SK-N-SH (cell line): Measurements from ENCODE around the gene CDC42. TPM values are rescaled to one million over a fixed set of nuclear protein-coding genes. Genes with fewer than 3 reads are reported as not detected.

Experiments
- CTCF ChIA-PET: fragments of 300-600, 350-600 bp; formaldehyde crosslinking; extraction: SDS; loops from one replicate; lab custom pipeline; 2021; lab: Yijun Ruan, JAX
- POLR2A ChIA-PET: fragments of 350-600 bp; sonication (Branson Sonifier 250); formaldehyde crosslinking; extraction: SDS; loops from one replicate; lab custom pipeline; 2020; ENCODE audit warnings: antibody characterized with exemption, inconsistent platforms; lab: Yijun Ruan, JAX
- DNase-seq: peaks from one replicate; pipeline ENCODE4 v3.0.0; 2012
- H2AFZ ChIP-seq: fragments of 200-600 bp; sonication (generic); 2 replicates; pipeline ENCODE4 v1.8.1; 2016; ENCODE audit warnings: antibody characterized with exemption, mild to moderate bottlenecking, low read depth
- H3F3A ChIP-seq: fragments of 200-600 bp; sonication (generic); replicated peaks from 2 replicates; pipeline ENCODE3; 2016; ENCODE audit warnings: antibody characterized with exemption, mild to moderate bottlenecking; ENCODE audit not compliant: insufficient read depth
- H3K27ac ChIP-seq, 2 experiments: fragments of 200-500 bp in 1 of 2; fragments of 200-600 bp in 1 of 2; sonication (Bioruptor generic) in 1 of 2; sonication (generic), shearing (Covaris generic) in 1 of 2; 2 replicates each; pipeline versions ENCODE4 v1.5.1 to v1.6.1; 2014 to 2016; ENCODE audit warnings: low read depth in 2 of 2, inconsistent platforms in 1 of 2, low read length in 1 of 2, mild to moderate bottlenecking in 1 of 2, mixed read lengths in 1 of 2
- H3K27me3 ChIP-seq: fragments of 200-600 bp; sonication (generic), shearing (Covaris generic); 2 replicates; pipeline ENCODE4 v1.6.1; 2016; ENCODE audit warnings: mixed run types; ENCODE audit not compliant: insufficient read depth
- H3K36me3 ChIP-seq, 2 experiments: fragments of 200-500 bp in 1 of 2; fragments of 200-600 bp in 1 of 2; sonication (Bioruptor generic) in 1 of 2; sonication (generic) in 1 of 2; replicated peaks in 1 of 2; 2 replicates each; pipeline versions ENCODE3 to v1.5.1; 2014 to 2016; ENCODE audit warnings: low read length in 1 of 2, mild to moderate bottlenecking in 1 of 2; ENCODE audit not compliant: insufficient read depth in 2 of 2, control insufficient read depth in 1 of 2
- H3K4me1 ChIP-seq, 2 experiments: fragments of 200-500 bp in 1 of 2; fragments of 200-600 bp in 1 of 2; sonication (Bioruptor generic) in 1 of 2; sonication (generic), shearing (Covaris generic) in 1 of 2; 2 replicates each; pipeline versions ENCODE4 v1.5.1 to v1.6.1; 2014 to 2016; ENCODE audit warnings: low read depth in 1 of 2, low read length in 1 of 2, mixed run types in 1 of 2; ENCODE audit not compliant: insufficient read depth in 2 of 2, control insufficient read depth in 1 of 2
- H3K4me2 ChIP-seq: fragments of 200-600 bp; sonication (generic), shearing (Covaris generic); 2 replicates; pipeline ENCODE4 v1.6.1; 2017; ENCODE audit warnings: mixed run types
- H3K4me3 ChIP-seq, 2 experiments: fragments of 200-500 bp in 1 of 2; fragments of 200-600 bp in 1 of 2; sonication (Bioruptor generic) in 1 of 2; sonication (generic), shearing (Covaris generic) in 1 of 2; 2 replicates each; pipeline versions ENCODE4 v1.5.1 to v1.8.1; 2014 to 2016; ENCODE audit warnings: low read depth in 2 of 2, inconsistent platforms in 1 of 2, low read length in 1 of 2, mild to moderate bottlenecking in 1 of 2, mixed read lengths in 1 of 2, moderate library complexity in 1 of 2
- H3K79me2 ChIP-seq: fragments of 200-600 bp; sonication (generic); 2 replicates; pipeline ENCODE4 v1.8.1; 2017; ENCODE audit warnings: mild to moderate bottlenecking; ENCODE audit not compliant: insufficient read depth
- H3K9ac ChIP-seq: fragments of 200-600 bp; sonication (generic); 2 replicates; pipeline ENCODE4 v1.6.1; 2017; ENCODE audit warnings: mixed run types
- H3K9me2 ChIP-seq: fragments of 200-600 bp; sonication (generic); 2 replicates; pipeline ENCODE4 v1.6.1; 2017; ENCODE audit warnings: mixed run types
- H3K9me3 ChIP-seq: fragments of 200-600 bp; sonication (generic); 2 replicates; pipeline ENCODE4 v1.6.1; 2017; ENCODE audit warnings: mixed run types, mild to moderate bottlenecking, moderate library complexity
- H4K20me1 ChIP-seq: fragments of 200-600 bp; sonication (generic); 2 replicates; pipeline ENCODE4 v1.6.1; 2017; ENCODE audit warnings: mild to moderate bottlenecking, mixed run types; ENCODE audit not compliant: insufficient read depth
- FOXM1 ChIP-seq: IDR thresholded peaks from 2 replicates; pipeline ENCODE4 v1.4.0; 2012; ENCODE audit warnings: low read depth, mild to moderate bottlenecking
- GATA2 ChIP-seq: sonication (generic); formaldehyde crosslinking; IDR thresholded peaks from 2 replicates; pipeline ENCODE4 v1.5.0; 2020; ENCODE audit warnings: mild to moderate bottlenecking, missing genetic modification reagents
- NFIC ChIP-seq: IDR thresholded peaks from 2 replicates; pipeline ENCODE4 v1.4.0; 2012; ENCODE audit warnings: borderline replicate concordance
- RAD21 ChIP-seq: IDR thresholded peaks from 2 replicates; pipeline ENCODE4 v1.6.1; 2012; ENCODE audit warnings: mild to moderate bottlenecking, low read length
- RCOR1 ChIP-seq: fragments of 150-350 bp; IDR thresholded peaks from 2 replicates; pipeline ENCODE4 v1.6.1; 2017; ENCODE audit warnings: antibody characterized with exemption, low read length
- RFX5 ChIP-seq: IDR thresholded peaks from 2 replicates; pipeline ENCODE4 v1.6.1; 2012; ENCODE audit warnings: mild to moderate bottlenecking, improper control_type of control experiment, low read length
- SIN3A ChIP-seq: IDR thresholded peaks from 2 replicates; pipeline ENCODE4 v1.6.1; 2012; ENCODE audit warnings: low read depth, mild to moderate bottlenecking, low read length, moderate library complexity, borderline replicate concordance
- TAF1 ChIP-seq: IDR thresholded peaks from 2 replicates; pipeline ENCODE4 v1.6.1; 2012; ENCODE audit warnings: low read depth, mild to moderate bottlenecking, low read length, moderate library complexity, borderline replicate concordance
- TEAD4 ChIP-seq: IDR thresholded peaks from 2 replicates; pipeline ENCODE4 v1.4.0; 2012; ENCODE audit warnings: mild to moderate bottlenecking, borderline replicate concordance; ENCODE audit not compliant: insufficient read depth
- YY1 ChIP-seq: IDR thresholded peaks from 2 replicates; pipeline ENCODE4 v1.4.0; 2012; ENCODE audit warnings: low read depth, mild to moderate bottlenecking
- WGBS: methylation state at CpG from one replicate; pipeline ENCODE4 v1.1.6; 2017; ENCODE audit warnings: low lambda C conversion rate; 5-methylcytosine and 5-hydroxymethylcytosine counted together
- polyA plus RNA-seq, 3 experiments: library from polyadenylated mRNA; depleted of rRNA; stranded (reverse); fragments of >200 nt; gene quantifications; 2 replicates each; pipeline ENCODE4 v1.2.3, GENCODE V29; 2012
- TF ChIP-seq, protein P1 (sequence below): IDR thresholded peaks from 2 replicates; pipeline ENCODE4 v1.4.0; 2012; ENCODE audit warnings: low read depth, borderline replicate concordance
- TF ChIP-seq, protein P2 (sequence below): IDR thresholded peaks from 2 replicates; pipeline ENCODE4 v1.4.0; 2012; ENCODE audit warnings: low read depth, borderline replicate concordance
- TF ChIP-seq, protein P3 (sequence below): fragments of 200-600 bp; sonication (generic); IDR thresholded peaks from 2 replicates; pipeline ENCODE4 v1.6.1; 2017; ENCODE audit warnings: antibody characterized with exemption, mild to moderate bottlenecking, moderate library complexity
- TF ChIP-seq, protein P4 (sequence below): IDR thresholded peaks from 2 replicates; pipeline ENCODE4 v1.4.0; 2012; ENCODE audit warnings: low read depth

The CDC42 gene
- polyA plus RNA-seq, 1 of the 3 experiments (the other 2 are of a cell fraction), result 113 TPM

DNA sequence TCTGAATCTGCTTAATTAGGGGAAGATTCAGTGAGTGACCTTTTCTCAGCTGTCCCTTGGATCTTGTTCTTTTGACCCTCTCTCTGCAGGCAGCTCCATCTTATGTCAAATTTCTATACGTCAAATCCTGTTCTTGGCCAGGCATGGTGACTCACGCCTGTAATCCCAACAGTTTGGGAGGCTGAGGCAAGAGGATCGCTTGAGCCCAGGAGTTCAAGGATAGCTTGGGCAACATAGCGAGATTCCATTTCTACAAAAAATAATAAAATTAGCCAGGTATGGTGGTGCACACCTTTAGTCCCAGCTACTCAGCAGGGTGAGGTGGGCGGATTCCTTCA is 12.3 kb upstream of the CDC42 start:
- Histone ChIP-seq H3K79me2 (no peaks in the 10 kb centered on the region), H3K36me3 (no peaks in the 10 kb centered on the region), H3K27ac (no peak overlapping the region), H3K9me2 (no peaks in the 10 kb centered on the region), H3K9ac (no peak overlapping the region), H3F3A (peaks cover 14% of the 10 kb centered on the region), H3K4me1 (peaks cover 0 to 10% of the 10 kb centered on the region in 2 experiments; a peak in 2 of 4 replicates), H3K4me3 (no peak overlapping the region), H3K27me3 (no peaks in the 10 kb centered on the region), H4K20me1 (no peaks in the 10 kb centered on the region), H3K4me2 (0 out of 2 replicates have a peak overlapping the region, but pooled peaks have one; percentile 16), H3K9me3 (no peaks in the 10 kb centered on the region), H2AFZ (no peak overlapping the region)
- POLR2A ChIA-PET, result no interaction called here
- 95% methylated on average over 5 of the region's 5 CpGs for WGBS
- CTCF ChIA-PET, result interaction anchor here (0.7 kb wide), 1 partner anchor 9 kb away, joined by 3 read pairs; no protein-coding TSS in a partner anchor
- no peak for DNase-seq
- TF ChIP-seq SIN3A (no peak), RFX5 (no peak), GATA2 (no peak), FOXM1 (no peak), YY1 (no peak), RCOR1 (no peak), TAF1 (no peak), TEAD4 (no peak), RAD21 (no peak)
- TF ChIP-seq, protein P1, sequence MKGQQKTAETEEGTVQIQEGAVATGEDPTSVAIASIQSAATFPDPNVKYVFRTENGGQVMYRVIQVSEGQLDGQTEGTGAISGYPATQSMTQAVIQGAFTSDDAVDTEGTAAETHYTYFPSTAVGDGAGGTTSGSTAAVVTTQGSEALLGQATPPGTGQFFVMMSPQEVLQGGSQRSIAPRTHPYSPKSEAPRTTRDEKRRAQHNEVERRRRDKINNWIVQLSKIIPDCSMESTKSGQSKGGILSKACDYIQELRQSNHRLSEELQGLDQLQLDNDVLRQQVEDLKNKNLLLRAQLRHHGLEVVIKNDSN, result no peak
- TF ChIP-seq, protein P2, sequence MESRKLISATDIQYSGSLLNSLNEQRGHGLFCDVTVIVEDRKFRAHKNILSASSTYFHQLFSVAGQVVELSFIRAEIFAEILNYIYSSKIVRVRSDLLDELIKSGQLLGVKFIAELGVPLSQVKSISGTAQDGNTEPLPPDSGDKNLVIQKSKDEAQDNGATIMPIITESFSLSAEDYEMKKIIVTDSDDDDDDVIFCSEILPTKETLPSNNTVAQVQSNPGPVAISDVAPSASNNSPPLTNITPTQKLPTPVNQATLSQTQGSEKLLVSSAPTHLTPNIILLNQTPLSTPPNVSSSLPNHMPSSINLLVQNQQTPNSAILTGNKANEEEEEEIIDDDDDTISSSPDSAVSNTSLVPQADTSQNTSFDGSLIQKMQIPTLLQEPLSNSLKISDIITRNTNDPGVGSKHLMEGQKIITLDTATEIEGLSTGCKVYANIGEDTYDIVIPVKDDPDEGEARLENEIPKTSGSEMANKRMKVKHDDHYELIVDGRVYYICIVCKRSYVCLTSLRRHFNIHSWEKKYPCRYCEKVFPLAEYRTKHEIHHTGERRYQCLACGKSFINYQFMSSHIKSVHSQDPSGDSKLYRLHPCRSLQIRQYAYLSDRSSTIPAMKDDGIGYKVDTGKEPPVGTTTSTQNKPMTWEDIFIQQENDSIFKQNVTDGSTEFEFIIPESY, result no peak
- TF ChIP-seq, protein P3, sequence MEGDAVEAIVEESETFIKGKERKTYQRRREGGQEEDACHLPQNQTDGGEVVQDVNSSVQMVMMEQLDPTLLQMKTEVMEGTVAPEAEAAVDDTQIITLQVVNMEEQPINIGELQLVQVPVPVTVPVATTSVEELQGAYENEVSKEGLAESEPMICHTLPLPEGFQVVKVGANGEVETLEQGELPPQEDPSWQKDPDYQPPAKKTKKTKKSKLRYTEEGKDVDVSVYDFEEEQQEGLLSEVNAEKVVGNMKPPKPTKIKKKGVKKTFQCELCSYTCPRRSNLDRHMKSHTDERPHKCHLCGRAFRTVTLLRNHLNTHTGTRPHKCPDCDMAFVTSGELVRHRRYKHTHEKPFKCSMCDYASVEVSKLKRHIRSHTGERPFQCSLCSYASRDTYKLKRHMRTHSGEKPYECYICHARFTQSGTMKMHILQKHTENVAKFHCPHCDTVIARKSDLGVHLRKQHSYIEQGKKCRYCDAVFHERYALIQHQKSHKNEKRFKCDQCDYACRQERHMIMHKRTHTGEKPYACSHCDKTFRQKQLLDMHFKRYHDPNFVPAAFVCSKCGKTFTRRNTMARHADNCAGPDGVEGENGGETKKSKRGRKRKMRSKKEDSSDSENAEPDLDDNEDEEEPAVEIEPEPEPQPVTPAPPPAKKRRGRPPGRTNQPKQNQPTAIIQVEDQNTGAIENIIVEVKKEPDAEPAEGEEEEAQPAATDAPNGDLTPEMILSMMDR, result no peak
- TF ChIP-seq, protein P4, sequence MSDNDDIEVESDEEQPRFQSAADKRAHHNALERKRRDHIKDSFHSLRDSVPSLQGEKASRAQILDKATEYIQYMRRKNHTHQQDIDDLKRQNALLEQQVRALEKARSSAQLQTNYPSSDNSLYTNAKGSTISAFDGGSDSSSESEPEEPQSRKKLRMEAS, result no peak

DNA sequence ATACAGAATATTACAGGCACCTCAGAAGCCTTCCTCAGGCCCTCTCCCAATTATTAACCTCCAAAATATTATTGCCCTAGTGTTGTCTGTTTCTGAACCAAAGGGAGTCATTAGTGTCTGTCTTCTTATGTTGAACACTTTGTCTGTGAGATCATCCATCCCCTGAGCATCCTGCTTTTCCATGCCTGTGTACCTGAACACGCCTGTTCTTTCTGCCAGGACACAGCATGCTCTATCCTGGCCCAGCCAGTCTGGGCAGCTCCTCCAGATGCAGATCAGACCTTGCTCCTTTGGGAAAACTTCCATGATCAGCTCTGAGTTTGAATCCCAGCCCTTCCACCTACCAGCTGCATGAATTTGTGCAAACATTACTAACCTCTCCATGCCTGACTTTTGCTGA is 11.0 kb upstream of the CDC42 start:
- POLR2A ChIA-PET, result no interaction called here
- H3K4me3 ChIP-seq, result no peak overlapping the region
- no peak for DNase-seq
- peaks cover 17% of the 10 kb centered on the region for H3F3A ChIP-seq
- no peaks in the 10 kb centered on the region for H3K9me3 ChIP-seq
- no peaks in the 10 kb centered on the region for H3K9me2 ChIP-seq
- no peak overlapping the region for H3K9ac ChIP-seq
- 93% methylated on average over 1 of the region's 1 CpG for WGBS
- H3K27ac ChIP-seq, result no peak overlapping the region
- no peaks in the 10 kb centered on the region for H3K79me2 ChIP-seq
- H3K36me3 ChIP-seq, result no peaks in the 10 kb centered on the region
- H3K4me2 ChIP-seq, result no peak overlapping the region
- no peak for TF ChIP-seq SIN3A
- TF ChIP-seq, protein P4, result no peak
- TF ChIP-seq NFIC, result no peak
- TF ChIP-seq RFX5, result no peak
- TF ChIP-seq RAD21, result no peak
- TF ChIP-seq, all 33 proteins: peak for 0
- Histone ChIP-seq H4K20me1 (no peaks in the 10 kb centered on the region), H3K27me3 (no peaks in the 10 kb centered on the region), H3K4me1 (peaks cover 0 to 10% of the 10 kb centered on the region in 2 experiments; a peak in 2 of 4 replicates), H2AFZ (no peak overlapping the region)
- CTCF ChIA-PET, result no interaction called here
